AG09319 (cell line): ENCODE data around the gene FRMPD4.

Experiments
- DNase-seq: peaks from one replicate; pipeline ENCODE4 v3.0.0-alpha.2; 2010; ENCODE audit warnings: low read depth; ENCODE audit errors: extremely low read depth
- CTCF ChIP-seq: IDR thresholded peaks from 2 replicates; pipeline ENCODE4 v1.5.1; 2011; ENCODE audit warnings: low read depth, mild to moderate bottlenecking, inconsistent platforms, low read length, moderate library complexity

FRMPD4 gene

GRCh38 chrX:12301288-12301687 lies 163.0 kb downstream of the FRMPD4 start:
- no peak for DNase-seq
- TF ChIP-seq CTCF = no peak

- TF ChIP-seq CTCF = no peak
- DNase-seq = no peak
Observed at GRCh38 chrX:12304261-12304660, 166.0 kb downstream of the FRMPD4 start.

- DNase-seq = no peak
- no peak for TF ChIP-seq CTCF
Observed at GRCh38 chrX:12307961-12308360, 169.7 kb downstream of the FRMPD4 start.

GRCh38 chrX:12308420-12308819 lies 170.1 kb downstream of the FRMPD4 start:
- TF ChIP-seq CTCF = no peak
- no peak for DNase-seq

- DNase-seq = no peak
- TF ChIP-seq CTCF = no peak
Observed at GRCh38 chrX:12309040-12309743, 170.9 kb downstream of the FRMPD4 start.

- TF ChIP-seq CTCF = no peak
- DNase-seq = no peak
Observed at GRCh38 chrX:12309744-12310076, 171.4 kb downstream of the FRMPD4 start.

GRCh38 chrX:12314651-12315050 lies 176.4 kb downstream of the FRMPD4 start:
- no peak for TF ChIP-seq CTCF
- DNase-seq = no peak
